IPS DF 6.9 (cell line): Measurements from ENCODE around the gene IL12RB1.

Source experiments
- DNase-seq: peaks from one replicate; pipeline ENCODE4 v3.0.0-alpha.2; 2013; ENCODE audit warnings: low read depth, low spot score
- H3K27ac ChIP-seq: one replicate; pipeline ENCODE4 v1.5.1; 2013; ENCODE audit warnings: low read length, control low read depth
- H3K27me3 ChIP-seq: 2 replicates; pipeline ENCODE4 v1.6.1; 2013; ENCODE audit warnings: mild to moderate bottlenecking, low read length; ENCODE audit not compliant: control insufficient read depth, insufficient read depth
- H3K36me3 ChIP-seq: 2 replicates; pipeline ENCODE4 v1.6.1; 2013; ENCODE audit warnings: low read length; ENCODE audit not compliant: control insufficient read depth, insufficient read depth
- H3K4me1 ChIP-seq: 2 replicates; pipeline ENCODE4 v1.6.1; 2013; ENCODE audit warnings: low read length; ENCODE audit not compliant: control insufficient read depth, insufficient read depth
- H3K4me3 ChIP-seq: 2 replicates; pipeline ENCODE4 v1.5.1; 2013; ENCODE audit warnings: mild to moderate bottlenecking, low read length
- H3K9me3 ChIP-seq: 2 replicates; pipeline ENCODE4 v1.6.1; 2013; ENCODE audit warnings: low read length, inconsistent platforms; ENCODE audit not compliant: control insufficient read depth, insufficient read depth
- WGBS: extraction: QIAGEN DNeasy Blood & Tissue Kit; methylation state at CpG from one replicate; pipeline ENCODE4 v1.1.7; 2013; ENCODE audit warnings: mixed read lengths, missing lambda C conversion rate; ENCODE audit not compliant: insufficient read length, insufficient coverage; 5-methylcytosine and 5-hydroxymethylcytosine counted together

IL12RB1 gene

GRCh38 chr19:18086590-18087138 is at the start of gene IL12RB1:
IL12RB1 (minus strand) TSS chr19:18086934; CDS start chr19:18086823, 111 bp downstream.
- Histone ChIP-seq H3K27me3 (no peaks in the 10 kb centered on the region), H3K4me3 (no peak within 1 kb of the TSS), H3K4me1 (no peaks in the 10 kb centered on the region), H3K27ac (no peak within 1 kb of the TSS), H3K36me3 (no peaks in the 10 kb centered on the region), H3K9me3 (no peaks in the 10 kb centered on the region)
- no peak for DNase-seq
- WGBS = no CpG with 5 or more reads among the region's 12 CpGs

DNA sequence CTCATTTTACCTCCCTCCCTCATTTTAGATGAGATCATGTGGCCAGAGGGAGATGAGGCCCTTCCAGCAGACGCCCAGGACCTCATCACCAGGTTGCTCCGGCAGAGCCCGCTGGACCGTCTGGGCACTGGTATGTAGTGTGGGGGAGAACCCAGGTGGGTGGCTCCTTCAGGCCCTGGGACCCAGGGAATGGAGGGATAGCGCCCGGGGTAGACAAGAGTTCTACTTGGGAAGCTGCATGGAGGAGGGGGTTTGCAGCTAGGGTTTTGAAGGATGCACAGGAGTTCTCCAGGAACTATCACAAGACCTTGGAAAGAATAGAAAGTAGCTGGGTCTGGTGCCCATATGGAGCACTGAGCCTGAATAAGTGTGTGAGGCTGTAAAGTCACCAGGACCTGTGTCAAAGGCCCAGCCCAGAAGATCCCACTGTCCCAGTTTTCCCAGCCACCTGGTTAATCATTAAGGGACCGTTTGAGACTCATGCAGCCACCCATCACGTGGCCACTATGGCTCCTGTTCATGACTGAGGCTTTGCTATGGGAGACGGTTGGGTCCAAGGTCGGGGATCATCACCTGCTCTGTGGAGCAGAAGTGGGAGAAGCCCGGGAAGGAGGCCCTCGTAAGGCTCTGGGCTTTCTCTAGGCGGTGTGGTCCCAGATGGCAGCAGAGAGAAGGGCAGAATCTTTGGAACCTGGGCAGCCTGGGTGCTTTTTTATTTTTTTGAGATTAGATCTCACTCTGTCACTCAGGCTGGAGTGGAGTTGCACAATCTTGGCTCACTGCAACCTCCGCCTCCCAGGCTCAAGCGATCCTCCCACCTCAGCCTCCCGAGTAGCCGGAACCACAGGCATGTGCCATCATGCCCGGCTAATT is 49.2 kb upstream of the IL12RB1 start:
- Histone ChIP-seq H3K9me3 (no peaks in the 10 kb centered on the region), H3K4me1 (no peaks in the 10 kb centered on the region), H3K27ac (no peak overlapping the region), H3K4me3 (no peak overlapping the region), H3K36me3 (peaks cover 14% of the 10 kb centered on the region), H3K27me3 (no peaks in the 10 kb centered on the region)
- WGBS = no CpG with 5 or more reads among the region's 18 CpGs
- DNase-seq = no peak

DNA sequence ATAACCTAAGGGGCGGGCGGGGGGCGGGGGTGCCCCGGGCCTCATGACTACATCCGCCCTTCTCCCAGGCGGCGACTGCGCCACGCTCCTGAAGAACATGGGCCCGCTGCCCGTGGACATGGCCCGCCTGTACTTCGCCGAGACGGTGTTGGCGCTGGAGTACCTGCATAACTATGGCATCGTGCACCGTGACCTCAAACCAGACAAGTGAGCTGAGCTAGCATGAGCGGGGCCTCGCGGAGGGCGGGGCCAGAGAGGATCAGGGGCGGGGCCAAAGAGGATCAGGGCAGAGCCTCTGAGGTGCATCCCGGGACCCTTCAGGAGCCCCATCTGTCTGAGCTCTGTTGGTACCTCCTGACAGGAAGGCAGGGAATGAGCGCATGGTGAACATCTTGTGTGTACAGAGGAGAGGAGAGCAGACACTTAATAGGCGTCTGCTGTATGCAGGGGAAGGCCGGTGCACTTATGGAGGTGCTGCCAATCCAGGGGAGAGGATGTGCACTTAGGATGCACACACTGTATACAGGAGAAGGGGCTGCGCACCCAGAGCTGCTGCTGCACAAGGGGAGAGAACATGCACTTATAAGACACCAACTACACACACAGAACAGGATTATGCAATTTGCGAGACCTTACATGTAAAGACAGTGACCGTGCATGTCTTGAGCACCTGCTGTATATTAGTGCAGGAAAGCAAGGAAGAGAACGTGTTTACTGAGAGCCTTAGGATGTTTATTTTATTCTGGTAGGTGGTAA is 45.3 kb upstream of the IL12RB1 start:
- DNase-seq = no peak
- WGBS = no CpG with 5 or more reads among the region's 31 CpGs
- Histone ChIP-seq H3K4me3 (no peak overlapping the region), H3K27ac (no peak overlapping the region), H3K36me3 (peaks cover 10% of the 10 kb centered on the region; the same call in 1 of the 2 replicates), H3K9me3 (no peaks in the 10 kb centered on the region), H3K4me1 (no peaks in the 10 kb centered on the region), H3K27me3 (no peaks in the 10 kb centered on the region)

DNA sequence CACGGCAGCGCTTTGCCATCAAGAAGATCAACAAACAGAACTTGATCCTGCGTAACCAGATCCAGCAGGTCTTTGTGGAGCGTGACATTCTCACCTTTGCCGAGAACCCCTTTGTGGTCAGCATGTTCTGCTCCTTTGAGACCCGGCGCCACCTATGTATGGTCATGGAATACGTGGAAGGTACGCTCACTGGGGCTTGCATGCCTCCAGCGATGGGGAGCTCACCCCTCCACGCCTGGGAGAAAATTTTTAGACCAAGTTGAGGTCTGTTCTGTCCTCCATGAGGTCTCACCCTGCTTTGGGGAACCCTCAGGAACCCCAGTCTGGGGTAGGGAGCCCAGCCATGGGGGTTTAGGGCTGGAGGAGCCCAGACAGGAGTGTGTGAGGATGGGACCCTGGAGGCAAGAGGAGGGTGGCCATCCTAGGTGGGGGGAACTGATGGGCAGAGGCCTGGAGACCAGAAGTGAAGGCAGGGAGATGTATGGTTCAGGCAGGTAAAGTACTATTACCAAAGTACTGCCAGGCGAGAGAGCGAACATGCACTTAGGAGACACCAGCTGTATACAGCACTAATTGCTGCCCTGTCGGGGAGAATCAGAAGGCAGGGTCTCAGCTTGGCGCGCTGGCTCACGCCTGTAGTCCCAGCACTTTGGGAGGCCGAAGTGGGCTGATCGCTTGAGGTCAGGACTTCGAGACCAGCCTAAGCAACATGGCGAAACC is 43.9 kb upstream of the IL12RB1 start:
- Histone ChIP-seq H3K27ac (no peak overlapping the region), H3K4me3 (no peak overlapping the region), H3K4me1 (no peaks in the 10 kb centered on the region), H3K27me3 (no peaks in the 10 kb centered on the region), H3K9me3 (no peaks in the 10 kb centered on the region), H3K36me3 (0 out of 2 replicates have a peak, but pooled peaks cover 6% of the 10 kb centered on the region)
- DNase-seq = no peak
- WGBS = no CpG with 5 or more reads among the region's 21 CpGs

DNA sequence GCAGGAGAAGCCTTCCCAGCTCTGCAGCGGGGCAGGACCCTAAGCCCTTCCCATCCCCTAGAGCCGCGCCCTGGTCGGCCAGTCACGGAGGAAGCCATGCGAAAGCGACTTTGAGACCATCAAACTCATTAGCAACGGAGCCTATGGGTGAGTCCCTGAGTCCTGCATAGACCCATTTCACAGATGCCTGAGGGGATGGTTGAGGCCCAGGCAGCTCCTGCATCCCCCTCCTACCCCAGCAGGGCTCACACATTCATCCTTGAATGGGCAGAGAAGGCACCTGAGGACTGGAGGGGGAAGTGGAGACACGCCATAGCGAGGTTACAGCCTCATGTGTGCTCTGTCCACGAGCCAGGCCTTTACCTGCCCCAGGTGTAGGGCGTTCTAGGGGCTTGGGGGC is 42.1 kb upstream of the IL12RB1 start:
- no peaks in the 10 kb centered on the region for H3K27me3 ChIP-seq
- H3K27ac ChIP-seq = no peak overlapping the region
- DNase-seq = no peak
- no CpG with 5 or more reads among the region's 12 CpGs for WGBS
- no peaks in the 10 kb centered on the region for H3K4me1 ChIP-seq
- H3K9me3 ChIP-seq = no peaks in the 10 kb centered on the region
- no peak overlapping the region for H3K4me3 ChIP-seq
- peaks cover 8% of the 10 kb centered on the region; the same call in 1 of the 2 replicates for H3K36me3 ChIP-seq

GRCh38 chr19:18128044-18128443 is 41.3 kb upstream of the IL12RB1 start:
- WGBS = no CpG with 5 or more reads among the region's 3 CpGs
- peaks cover 10% of the 10 kb centered on the region; the same call in 1 of the 2 replicates for H3K36me3 ChIP-seq

DNA sequence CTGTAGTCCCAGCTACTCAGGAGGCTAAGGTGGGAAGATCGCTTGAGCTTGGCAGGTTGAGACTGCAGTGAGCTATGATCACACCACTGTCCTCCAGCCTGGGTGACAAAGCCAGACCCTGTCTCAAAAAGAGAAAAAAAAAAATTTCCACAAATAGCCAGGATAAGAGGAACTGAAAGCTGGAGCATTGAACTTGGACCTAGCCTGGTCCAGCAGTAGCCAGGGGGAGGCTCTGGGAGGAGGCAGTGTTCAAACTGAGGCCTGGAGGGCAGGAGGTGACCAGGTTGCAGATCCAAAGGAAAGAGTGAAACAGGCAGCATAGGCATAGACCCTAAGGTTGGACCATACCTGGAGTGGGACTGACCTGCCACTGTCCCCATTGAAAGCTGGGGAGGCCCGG is 39.4 kb upstream of the IL12RB1 start:
- no CpG with 5 or more reads among the region's 2 CpGs for WGBS
- no peak overlapping the region for H3K4me3 ChIP-seq
- DNase-seq = no peak
- no peaks in the 10 kb centered on the region for H3K4me1 ChIP-seq
- H3K27ac ChIP-seq = no peak overlapping the region
- H3K9me3 ChIP-seq = no peaks in the 10 kb centered on the region
- no peaks in the 10 kb centered on the region for H3K27me3 ChIP-seq
- peaks cover 10% of the 10 kb centered on the region; the same call in 1 of the 2 replicates for H3K36me3 ChIP-seq

More at GRCh38 chr19:18128044-18128443, 41.3 kb upstream of the IL12RB1 start:
- H3K27ac ChIP-seq = no peak overlapping the region
- no peak for DNase-seq
- no peaks in the 10 kb centered on the region for H3K4me1 ChIP-seq
- no peak overlapping the region for H3K4me3 ChIP-seq
- no peaks in the 10 kb centered on the region for H3K9me3 ChIP-seq
- H3K27me3 ChIP-seq = no peaks in the 10 kb centered on the region

GRCh38 chr19:18123819-18124218 is 37.1 kb upstream of the IL12RB1 start:
- Histone ChIP-seq H3K4me1 (no peaks in the 10 kb centered on the region; the same call in 1 of the 2 replicates), H3K4me3 (no peak overlapping the region; the same call in 1 of the 2 replicates), H3K9me3 (no peaks in the 10 kb centered on the region), H3K27me3 (no peaks in the 10 kb centered on the region), H3K27ac (no peak overlapping the region), H3K36me3 (peaks cover 8% of the 10 kb centered on the region; the same call in 1 of the 2 replicates)
- no peak for DNase-seq
- no CpG with 5 or more reads among the region's 26 CpGs for WGBS

DNA sequence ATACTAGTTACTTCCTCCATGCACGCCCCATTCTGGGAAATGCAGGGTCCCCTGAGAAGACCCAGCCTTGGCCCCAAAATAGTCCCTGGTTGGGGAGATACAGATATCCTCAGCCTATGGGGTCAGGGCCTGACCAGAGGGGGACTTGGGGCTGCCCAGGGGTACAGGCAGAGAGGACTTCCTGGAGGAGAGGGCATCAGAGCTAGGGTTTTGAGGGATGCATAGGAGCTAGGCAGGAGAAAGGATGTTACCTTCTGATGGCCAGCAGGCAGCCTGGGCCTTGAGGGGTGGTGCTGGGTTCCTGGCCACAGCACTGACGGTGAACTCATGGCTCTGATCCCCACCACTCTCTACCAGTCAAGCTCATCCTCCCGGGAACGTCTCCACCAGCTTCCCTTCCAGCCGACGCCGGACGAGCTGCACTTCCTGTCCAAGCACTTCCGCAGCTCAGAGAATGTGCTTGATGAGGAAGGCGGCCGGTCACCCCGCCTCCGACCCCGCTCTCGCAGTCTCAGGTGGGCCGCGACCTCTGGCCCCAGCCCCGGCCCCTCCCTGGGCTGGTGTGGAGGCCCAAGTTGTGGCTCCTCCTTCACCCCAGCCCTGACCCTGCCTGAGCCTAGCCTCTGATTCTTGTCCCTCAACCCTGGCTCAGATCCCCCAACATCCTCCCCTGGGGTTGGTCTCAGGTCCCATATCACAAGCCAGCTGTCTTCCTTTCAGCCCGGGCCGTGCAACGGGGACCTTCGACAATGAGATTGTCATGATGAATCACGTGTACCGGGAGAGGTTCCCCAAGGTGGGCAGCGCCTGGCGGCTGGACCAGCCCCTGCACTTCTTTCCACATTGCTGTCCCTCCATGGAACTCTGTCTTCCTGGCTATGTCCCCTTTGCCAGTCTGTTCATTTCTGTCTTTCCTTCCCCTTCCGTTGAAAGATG is 36.4 kb upstream of the IL12RB1 start:
- no peaks in the 10 kb centered on the region for H3K27me3 ChIP-seq
- H3K27ac ChIP-seq = no peak overlapping the region
- no peaks in the 10 kb centered on the region for H3K9me3 ChIP-seq
- peaks cover 8% of the 10 kb centered on the region; the same call in 1 of the 2 replicates for H3K36me3 ChIP-seq
- no peak overlapping the region for H3K4me3 ChIP-seq
- DNase-seq = no peak
- no CpG with 5 or more reads among the region's 27 CpGs for WGBS
- peaks cover 1% of the 10 kb centered on the region; the same call in 1 of the 2 replicates for H3K4me1 ChIP-seq
